Smooth muscle cell (in vitro differentiated cells): Measurements from ENCODE around the gene SNX7. TPM values are rescaled to one million over a fixed set of nuclear protein-coding genes. Genes with fewer than 3 reads are reported as not detected.
A peak's percentile ranks its signal among the peaks of the same experiment; 100 is the strongest.

Experiments used
- DNase-seq: peaks from one replicate; lab custom pipeline; 2025; ENCODE audit not compliant: unreplicated experiment; lab: John Stamatoyannopoulos, UW
- H2AFZ ChIP-seq: fragments of 200-600 bp; sonication (generic); 2 replicates; pipeline ENCODE4 v1.6.0; 2016; ENCODE audit warnings: antibody characterized with exemption, low read depth, mild to moderate bottlenecking
- H3F3A ChIP-seq: fragments of 200-600 bp; sonication (generic); 2 replicates; pipeline ENCODE4 v1.6.0; 2017; ENCODE audit warnings: antibody characterized with exemption, low read depth
- H3K27ac ChIP-seq: fragments of 200-600 bp; sonication (generic); 2 replicates; pipeline ENCODE4 v1.5.1; 2016; ENCODE audit warnings: low read depth, mild to moderate bottlenecking
- H3K27me3 ChIP-seq: fragments of 200-600 bp; sonication (generic); 2 replicates; pipeline ENCODE4 v1.6.1; 2016; ENCODE audit warnings: low read depth, mild to moderate bottlenecking
- H3K36me3 ChIP-seq: fragments of 200-600 bp; sonication (generic); 2 replicates; pipeline ENCODE4 v1.5.1; 2016; ENCODE audit warnings: low read depth
- H3K4me1 ChIP-seq: fragments of 200-600 bp; sonication (generic); 2 replicates; pipeline ENCODE4 v1.5.1; 2016; ENCODE audit warnings: low read depth
- H3K4me2 ChIP-seq: fragments of 200-600 bp; sonication (generic); 2 replicates; pipeline ENCODE4 v1.6.0; 2016; ENCODE audit warnings: mild to moderate bottlenecking
- H3K4me3 ChIP-seq: fragments of 200-600 bp; sonication (generic); 2 replicates; pipeline ENCODE4 v1.5.1; 2016; ENCODE audit warnings: mild to moderate bottlenecking
- H3K79me2 ChIP-seq: fragments of 200-600 bp; sonication (generic); 2 replicates; pipeline ENCODE4 v1.6.0; 2016; ENCODE audit warnings: low read depth, mild to moderate bottlenecking
- H3K9ac ChIP-seq: fragments of 200-600 bp; sonication (generic); 2 replicates; pipeline ENCODE4 v1.6.0; 2016; ENCODE audit warnings: low read depth
- H3K9me3 ChIP-seq: fragments of 200-600 bp; sonication (generic); replicated peaks from 2 replicates; pipeline ENCODE4 v1.5.1; 2016; ENCODE audit warnings: low read depth
- H4K20me1 ChIP-seq: fragments of 200-600 bp; sonication (generic); 2 replicates; pipeline ENCODE4 v1.6.0; 2016; ENCODE audit warnings: low read depth
- CTCF ChIP-seq: fragments of 200-600 bp; sonication (generic); IDR thresholded peaks from 2 replicates; pipeline ENCODE4 v1.5.1; 2017; ENCODE audit warnings: borderline replicate concordance, mild to moderate bottlenecking, antibody characterized with exemption; ENCODE audit not compliant: insufficient read depth, poor library complexity, severe bottlenecking
- WGBS: methylation state at CpG from one replicate; pipeline ENCODE4 v1.1.7; 2016; ENCODE audit warnings: low lambda C conversion rate; 5-methylcytosine and 5-hydroxymethylcytosine counted together
- polyA plus RNA-seq: library from polyadenylated mRNA; unstranded; fragments of >200 nt; fragmentation: Nextera tagmentation; extraction: Ambion mirVana; gene quantifications from 2 replicates; pipeline ENCODE4 v1.2.1, GENCODE V29; 2016
- total RNA-seq: library from RNA; depleted of rRNA; stranded (reverse); fragments of >200 nt; gene quantifications from 2 replicates; pipeline ENCODE4 v1.2.3, GENCODE V29; 2014

The SNX7 gene, protein sequence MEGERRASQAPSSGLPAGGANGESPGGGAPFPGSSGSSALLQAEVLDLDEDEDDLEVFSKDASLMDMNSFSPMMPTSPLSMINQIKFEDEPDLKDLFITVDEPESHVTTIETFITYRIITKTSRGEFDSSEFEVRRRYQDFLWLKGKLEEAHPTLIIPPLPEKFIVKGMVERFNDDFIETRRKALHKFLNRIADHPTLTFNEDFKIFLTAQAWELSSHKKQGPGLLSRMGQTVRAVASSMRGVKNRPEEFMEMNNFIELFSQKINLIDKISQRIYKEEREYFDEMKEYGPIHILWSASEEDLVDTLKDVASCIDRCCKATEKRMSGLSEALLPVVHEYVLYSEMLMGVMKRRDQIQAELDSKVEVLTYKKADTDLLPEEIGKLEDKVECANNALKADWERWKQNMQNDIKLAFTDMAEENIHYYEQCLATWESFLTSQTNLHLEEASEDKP
- 37.0 and 46.0 TPM in 2 replicates for total RNA-seq
- 34.0 and 40.0 TPM in 2 replicates for polyA plus RNA-seq

DNA sequence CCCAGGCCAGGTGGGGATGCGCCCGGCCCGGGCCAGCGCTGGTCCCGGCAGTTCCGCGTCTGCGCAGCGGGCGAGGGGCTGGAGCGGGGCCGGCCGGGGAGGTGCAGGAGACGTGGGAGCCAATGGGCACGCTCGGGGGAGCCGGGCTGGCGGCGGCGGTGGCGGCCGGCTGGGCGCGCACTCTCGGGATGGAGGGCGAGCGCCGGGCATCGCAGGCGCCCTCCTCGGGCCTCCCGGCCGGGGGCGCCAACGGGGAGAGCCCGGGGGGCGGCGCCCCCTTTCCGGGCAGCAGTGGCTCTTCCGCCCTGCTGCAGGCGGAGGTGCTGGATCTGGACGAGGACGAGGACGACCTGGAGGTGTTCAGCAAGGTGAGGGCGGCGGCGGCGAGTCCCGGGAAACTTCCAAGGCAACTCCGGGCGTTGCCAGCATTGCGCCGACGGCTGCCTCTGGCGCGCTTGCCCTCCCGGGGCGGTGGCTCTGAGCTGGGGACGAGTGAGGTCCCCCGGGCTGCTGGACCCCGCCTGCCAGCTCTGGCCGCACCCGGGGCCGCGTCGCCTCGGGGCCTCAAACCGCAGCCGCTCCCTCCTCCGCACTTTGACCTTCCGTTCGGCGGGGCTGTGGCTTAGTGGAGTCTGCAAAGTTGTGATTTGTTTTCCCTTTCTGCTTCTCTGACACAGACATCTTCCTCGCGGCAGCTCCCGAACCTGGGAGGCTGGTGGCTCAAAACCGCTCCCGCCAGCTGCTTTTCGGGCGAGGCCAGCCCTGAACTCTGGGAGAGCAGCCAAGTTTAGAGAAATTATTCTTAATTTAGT lies at the start of gene SNX7:
Gene SNX7 (plus strand): TSS at position 178 of the 812 bp plus-strand sequence. CDS start 11 bp downstream, at position 189.
- Histone ChIP-seq H3K79me2 (peaks cover 30% of the 10 kb centered on the region), H4K20me1 (peaks cover 4% of the 10 kb centered on the region), H3K4me3 (peak within 1 kb of the TSS; percentile 91), H3F3A (peaks cover 8% of the 10 kb centered on the region), H3K9me3 (no peaks in the 10 kb centered on the region), H3K27ac (peak within 1 kb of the TSS; percentile 63), H2AFZ (peak within 1 kb of the TSS; percentile 100), H3K4me2 (peak within 1 kb of the TSS; percentile 91), H3K9ac (peak within 1 kb of the TSS; percentile 63), H3K27me3 (no peaks in the 10 kb centered on the region), H3K4me1 (peaks cover 14% of the 10 kb centered on the region), H3K36me3 (no peaks in the 10 kb centered on the region)
- WGBS, result under 1% methylated on average over 61 of the region's 80 CpGs
- TF ChIP-seq CTCF, result no peak
- DNase-seq, result peak; percentile 68

- Histone ChIP-seq H3K27ac (no peak overlapping the region), H2AFZ (no peak overlapping the region), H4K20me1 (no peaks in the 10 kb centered on the region), H3K27me3 (no peaks in the 10 kb centered on the region), H3K4me2 (no peak overlapping the region), H3K9me3 (no peaks in the 10 kb centered on the region), H3K4me1 (no peaks in the 10 kb centered on the region), H3K9ac (no peak overlapping the region), H3K79me2 (no peaks in the 10 kb centered on the region), H3K36me3 (no peaks in the 10 kb centered on the region), H3F3A (no peaks in the 10 kb centered on the region), H3K4me3 (no peak overlapping the region)
- 88% methylated on average over 2 of the region's 2 CpGs for WGBS
- DNase-seq, result no peak
- TF ChIP-seq CTCF, result no peak
Observed at GRCh38 chr1:98637316-98637715, 24.2 kb upstream of the SNX7 start.

DNA sequence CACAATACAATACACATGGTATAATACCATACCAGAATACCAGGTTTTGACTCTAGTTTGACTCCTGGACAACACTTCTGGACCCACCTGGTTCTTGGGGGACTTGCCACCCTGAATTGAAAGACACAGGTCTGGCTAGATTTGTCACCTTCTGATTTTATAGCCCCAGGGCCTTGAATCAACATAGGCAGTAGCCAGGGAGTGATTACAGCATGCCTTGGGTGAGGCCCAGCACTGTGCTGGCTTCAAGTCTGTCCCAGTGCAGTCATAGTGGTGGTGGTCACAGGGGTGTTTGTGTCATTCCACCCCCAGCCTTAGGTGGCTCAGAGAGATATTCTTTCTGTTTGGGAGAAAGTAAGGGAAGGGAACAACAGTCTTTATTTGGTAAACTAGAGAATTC lies 23.3 kb upstream of the SNX7 start:
- no peaks in the 10 kb centered on the region for H3F3A ChIP-seq
- H3K9ac ChIP-seq, result no peak overlapping the region
- no peaks in the 10 kb centered on the region for H3K9me3 ChIP-seq
- no peak overlapping the region for H3K27ac ChIP-seq
- no peaks in the 10 kb centered on the region for H3K79me2 ChIP-seq
- no peaks in the 10 kb centered on the region for H3K27me3 ChIP-seq
- no peak overlapping the region for H2AFZ ChIP-seq
- H3K4me3 ChIP-seq, result no peak overlapping the region
- H3K4me2 ChIP-seq, result no peak overlapping the region
- H4K20me1 ChIP-seq, result no peaks in the 10 kb centered on the region
- H3K4me1 ChIP-seq, result no peaks in the 10 kb centered on the region
- no peak for TF ChIP-seq CTCF
- no peaks in the 10 kb centered on the region for H3K36me3 ChIP-seq
- no peak for DNase-seq
